NCI-H1436 (cell line): ENCODE results near the gene HEPHL1.

Source experiments
- DNase-seq: peaks from one replicate; lab custom pipeline; 2025; lab: John Stamatoyannopoulos, UW

The HEPHL1 gene

DNA sequence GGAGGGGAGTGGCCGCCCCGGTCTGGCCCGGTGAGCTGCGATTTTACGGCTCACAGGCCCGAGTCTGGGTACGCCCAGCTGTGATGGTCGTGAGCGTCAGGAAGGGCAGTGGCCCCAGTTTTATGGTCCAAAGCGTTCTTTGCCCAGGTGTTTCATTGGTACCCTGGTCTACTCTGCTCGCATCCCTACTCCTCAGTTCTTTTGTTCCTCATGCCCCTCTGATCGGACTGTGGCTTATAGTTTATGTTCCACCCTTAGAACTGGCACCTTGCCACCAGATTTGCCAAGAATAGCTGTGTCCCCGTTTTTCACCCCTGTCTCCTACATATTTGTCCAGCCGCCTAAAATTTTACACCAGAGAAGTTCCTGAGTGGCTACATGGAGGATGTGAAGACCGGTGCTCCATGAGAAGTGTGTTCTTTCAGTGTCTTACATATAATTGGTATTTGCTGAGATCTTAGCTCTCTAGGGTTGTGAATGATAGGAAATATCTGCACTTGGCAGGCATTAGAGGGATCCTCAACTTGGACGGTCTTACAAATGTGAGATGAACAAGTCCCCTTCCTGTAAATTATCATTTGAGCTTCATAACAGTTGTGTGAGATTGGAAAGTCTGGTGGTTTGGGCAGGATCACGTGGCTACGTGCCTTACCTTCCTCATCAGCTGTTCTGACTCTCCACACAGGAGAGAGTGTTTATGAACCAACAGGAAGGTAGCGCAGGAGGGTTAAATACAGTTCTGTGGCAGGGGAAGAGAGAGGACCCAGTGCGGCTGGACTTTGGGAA lies 108.6 kb downstream of the HEPHL1 start:
- DNase-seq: no peak

DNA sequence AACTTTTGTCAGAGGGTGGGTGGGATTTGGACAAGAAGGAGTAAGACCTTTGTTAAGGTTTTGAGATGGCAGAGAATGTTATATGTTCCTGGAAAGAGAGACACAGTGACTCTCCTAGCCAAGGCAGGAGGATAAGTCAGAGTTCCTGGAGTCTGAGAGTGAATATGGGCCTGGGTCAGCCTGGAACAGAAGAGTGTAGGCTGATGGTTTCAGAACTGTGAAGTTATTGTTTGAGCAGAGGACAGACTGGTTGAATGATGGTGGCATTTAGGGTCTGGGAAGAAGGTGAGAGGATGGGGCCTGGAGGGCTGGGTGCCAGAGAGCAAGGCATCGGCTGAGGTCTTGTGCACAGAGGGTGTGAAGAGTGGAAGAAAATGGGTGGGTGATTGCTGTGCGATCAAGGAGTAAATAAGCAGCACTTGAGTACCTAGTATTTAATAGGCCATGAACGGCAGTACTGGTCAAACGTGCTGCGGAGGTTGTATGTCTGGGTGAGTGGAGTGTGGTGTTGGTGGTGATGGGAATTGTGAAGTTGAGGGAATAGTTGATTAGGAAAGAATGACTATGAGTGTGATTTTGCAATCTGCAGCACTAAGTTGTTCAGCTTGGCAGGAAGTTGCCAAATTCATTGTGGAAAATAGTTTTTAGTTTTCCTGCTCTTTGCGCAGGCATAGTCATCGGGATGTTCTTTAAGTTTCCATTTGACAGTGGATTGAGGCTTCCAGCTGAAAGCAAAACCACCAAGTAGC lies 109.3 kb downstream of the HEPHL1 start:
- no peak for DNase-seq

DNA sequence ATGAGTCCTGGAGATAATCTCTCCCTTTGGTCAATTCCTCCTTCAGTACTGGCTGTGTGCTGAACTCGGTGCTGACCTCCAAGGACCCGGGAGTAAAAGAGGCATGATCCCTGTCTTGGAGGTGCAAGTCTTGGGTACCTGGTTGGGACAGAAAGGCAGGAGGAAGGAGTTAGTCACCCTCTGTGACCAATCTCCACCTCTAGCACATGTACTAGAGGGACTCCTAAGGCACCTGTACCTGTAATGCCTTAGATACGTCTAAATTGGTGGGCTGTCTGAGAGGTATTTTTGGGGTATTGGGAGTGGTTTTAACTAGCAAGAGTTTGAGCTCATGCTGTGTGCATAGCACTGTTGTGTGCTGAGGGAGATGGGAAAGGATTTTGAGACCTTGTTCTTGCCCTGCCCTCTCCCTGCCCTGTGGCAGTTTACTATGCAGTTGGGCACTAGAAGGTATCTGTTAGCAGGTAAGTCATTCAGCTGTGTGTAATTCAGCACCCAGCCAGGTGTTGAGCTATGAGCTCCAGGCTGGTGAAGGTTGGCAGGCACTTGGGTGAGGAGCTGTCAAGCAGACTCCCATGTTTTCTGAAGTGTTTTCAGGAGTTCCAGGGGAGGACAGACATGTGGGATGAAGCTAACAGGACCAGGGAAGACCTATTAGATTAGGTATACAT lies 110.0 kb downstream of the HEPHL1 start:
- DNase-seq: no peak

DNA sequence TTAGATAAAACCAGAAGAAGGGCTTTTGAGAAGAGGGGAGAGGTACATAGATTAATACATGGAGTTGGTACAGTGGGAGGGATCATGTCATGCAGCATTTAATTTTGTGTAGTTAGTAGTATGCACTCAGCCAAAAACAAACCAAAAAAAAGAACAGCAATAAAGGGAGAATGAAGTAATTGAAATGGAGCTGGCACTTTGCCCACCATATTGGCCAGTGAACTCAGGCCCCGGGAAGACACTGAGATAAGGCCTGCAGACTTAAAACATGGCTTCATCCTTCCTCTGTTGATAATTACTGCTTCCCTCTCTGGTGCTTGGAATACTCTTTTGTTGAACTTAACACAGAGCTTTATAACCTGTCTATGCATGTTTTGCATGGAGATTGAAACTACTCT lies 110.6 kb downstream of the HEPHL1 start:
- no peak for DNase-seq

DNA sequence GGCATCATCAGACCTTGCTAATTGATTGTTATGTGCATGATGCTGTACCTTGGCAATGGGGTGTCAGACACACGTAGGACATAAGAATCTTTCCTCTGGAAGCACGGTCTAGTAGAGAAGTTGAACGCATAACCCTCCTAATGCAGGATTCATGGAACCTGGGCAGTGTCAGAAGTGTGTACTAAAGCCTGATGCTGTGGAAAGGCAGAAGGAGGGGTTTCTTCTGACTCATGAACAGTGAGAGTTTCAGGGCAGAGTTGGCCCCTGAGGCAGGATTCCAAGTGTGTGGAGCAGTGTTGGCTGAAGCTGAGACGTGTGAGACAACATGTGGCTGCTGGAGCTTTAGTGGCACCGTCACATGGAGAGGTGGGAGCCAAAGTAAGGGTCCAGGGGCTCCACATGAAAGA lies 111.0 kb downstream of the HEPHL1 start:
- DNase-seq: no peak

DNA sequence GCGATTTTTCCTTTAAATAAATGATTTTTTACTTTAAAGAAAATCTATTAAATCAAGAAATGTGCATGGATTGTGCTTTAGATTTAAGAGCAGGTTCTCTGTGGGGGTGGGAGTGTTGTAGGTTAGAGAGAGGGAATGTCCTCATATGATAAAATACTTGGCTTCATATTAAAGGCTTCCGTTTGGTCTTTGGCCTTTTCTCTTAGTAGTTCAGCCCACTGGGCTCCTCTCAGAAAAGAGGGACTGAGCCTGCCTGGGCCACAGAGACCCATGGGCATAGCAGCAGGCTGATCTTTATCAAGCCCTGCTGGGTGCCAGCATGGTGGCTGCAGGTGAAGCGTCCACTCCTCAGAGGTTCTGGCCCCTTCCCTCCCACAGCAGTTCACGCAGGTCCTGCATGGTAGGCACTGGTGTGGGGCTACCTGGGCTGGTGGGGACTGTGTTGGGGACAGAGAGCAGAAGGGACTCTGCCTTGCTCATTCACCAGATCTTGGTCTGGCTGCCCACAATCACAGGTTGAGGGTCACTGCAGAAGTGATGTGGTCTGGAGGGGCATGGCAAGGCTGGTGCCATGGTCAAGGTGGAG lies 111.8 kb downstream of the HEPHL1 start:
- DNase-seq: no peak

DNA sequence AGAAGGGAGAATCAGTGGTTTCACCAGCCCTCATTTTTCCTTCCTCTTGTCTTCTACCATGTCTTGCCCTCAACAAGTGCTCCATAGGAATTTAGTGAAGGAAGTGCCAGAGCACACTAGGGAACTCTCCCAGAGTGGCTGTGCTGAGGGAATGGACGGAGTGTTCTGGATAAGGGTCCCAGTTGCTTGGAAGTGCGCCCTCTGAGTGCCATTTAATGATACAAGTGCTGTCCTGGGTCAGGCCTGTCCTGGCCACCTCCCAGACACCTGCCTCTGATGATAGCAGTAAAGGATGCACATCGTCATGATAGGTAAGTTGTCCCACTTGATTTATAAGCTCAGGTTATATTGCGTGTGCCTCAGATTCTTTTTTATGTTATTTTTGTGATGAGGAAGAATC lies 112.6 kb downstream of the HEPHL1 start:
- no peak for DNase-seq

DNA sequence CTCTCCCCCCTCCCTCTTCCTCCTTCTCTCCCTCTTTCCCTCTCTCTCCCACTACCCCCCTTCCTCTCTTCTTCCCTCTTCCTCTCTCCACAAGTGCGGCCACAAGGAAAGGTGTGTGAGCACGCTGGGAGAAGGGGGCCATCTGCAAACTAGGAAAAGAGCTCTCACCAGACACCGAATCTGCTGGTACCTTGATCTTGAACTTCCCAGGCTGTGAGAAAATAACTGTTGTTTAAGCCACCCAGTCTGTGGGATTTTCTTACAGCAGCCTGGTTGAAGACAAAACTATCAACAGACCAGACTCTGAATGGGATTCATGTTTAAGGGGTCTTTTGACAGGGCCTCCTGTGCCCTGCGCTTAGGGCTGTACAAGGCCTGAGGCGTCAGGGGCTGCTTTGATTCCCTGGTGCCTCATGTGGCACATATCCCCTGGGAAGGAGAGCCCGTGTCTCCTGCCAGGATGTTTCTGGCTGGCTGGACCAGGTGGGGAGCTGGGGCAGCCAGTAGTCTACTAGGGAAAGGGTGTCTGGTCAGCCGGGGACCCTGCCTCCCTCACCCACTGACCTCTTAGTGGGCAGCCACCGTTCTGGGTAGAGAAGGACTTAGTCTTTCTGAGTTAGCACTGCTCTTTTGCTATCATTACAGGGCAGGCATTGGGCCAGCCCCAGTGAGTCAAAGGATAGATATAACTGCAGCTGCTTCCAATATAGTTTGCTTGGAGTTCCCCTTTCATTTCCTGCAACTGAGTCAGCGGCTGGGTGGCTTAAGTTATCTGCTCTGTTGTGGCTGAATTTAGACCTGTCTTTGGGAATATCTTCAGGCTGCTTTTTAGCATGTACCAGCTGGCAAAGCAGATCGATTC lies 113.7 kb downstream of the HEPHL1 start:
- DNase-seq: no peak

DNA sequence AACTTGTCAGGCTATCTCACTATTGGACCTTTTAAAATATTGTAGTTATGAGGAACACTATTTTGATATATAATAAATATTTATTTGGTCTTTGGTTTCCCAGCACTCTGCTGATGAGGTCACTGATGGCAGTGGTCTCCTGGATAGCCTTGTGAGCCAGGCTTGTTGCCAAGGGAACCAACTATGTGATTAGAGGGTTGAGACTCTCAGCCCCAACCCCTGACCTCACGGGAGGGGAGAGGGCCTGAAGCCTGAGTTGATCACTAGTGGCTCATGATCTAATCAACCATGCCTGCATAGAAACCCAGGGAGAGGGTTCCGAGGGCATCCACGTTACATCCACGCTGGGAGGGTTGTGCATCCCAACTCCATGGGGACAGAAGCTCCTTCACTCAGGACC lies 118.3 kb downstream of the HEPHL1 start:
- DNase-seq: no peak

DNA sequence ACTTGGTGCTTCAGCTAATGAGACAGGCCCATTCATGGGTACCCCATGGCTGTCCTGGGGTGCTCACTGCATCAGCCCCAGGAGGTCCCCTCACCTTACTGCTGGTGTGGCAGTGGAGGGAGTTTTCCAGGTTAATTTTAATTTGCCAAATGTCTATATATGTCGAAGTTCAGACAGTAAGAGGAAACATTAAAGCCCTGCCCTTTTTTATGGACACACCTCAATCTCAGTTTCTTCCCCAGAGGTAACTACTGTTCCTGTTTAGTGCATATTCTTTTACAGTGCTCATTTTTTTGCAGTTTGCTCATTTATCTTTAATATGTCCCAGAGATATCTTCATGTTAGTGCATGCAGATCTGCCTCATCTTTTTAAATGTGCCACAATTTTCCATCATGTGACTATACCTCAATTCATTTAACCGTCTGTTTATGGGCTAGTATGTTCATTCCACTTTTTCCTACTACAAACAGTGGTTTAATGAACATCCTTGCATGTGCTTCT lies 119.1 kb downstream of the HEPHL1 start:
- no peak for DNase-seq

DNA sequence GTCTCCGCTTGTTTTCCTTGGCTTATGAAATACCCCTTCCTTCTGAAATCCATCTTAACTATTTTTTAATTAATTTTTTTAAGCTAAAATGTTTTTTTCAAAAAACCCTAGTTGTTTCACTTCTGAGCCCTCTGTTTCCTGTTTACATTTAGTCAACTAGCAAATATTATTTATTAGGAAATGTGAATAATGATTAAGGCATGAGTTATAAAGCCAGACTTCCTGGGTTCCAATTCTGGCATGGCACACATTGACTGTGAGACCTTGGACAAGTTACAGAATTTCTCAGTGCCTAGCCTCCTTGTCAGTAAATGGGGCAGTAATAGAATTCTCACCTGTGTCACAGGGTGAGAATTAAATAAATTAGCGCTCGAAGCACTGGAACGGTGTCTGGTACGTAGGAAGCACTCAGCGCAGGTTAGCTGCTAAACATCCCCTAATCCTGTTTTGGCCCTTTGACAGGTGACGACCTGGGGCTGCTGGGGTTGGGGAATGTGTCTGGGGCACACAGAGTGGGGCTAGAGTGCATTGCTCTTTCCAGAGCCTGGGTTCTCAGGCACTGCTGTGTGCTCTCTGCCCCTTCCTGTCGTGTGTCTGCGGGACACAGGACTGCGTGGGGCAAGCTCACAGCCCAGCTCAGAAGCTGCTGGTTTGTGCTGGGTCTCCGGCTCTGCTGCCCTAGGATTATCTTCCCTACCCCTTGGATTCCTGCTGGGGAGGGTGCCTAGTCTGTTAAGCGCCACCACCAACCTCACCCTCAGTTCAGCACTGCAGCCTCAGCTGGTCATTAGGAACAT lies 120.6 kb downstream of the HEPHL1 start:
- DNase-seq: no peak

DNA sequence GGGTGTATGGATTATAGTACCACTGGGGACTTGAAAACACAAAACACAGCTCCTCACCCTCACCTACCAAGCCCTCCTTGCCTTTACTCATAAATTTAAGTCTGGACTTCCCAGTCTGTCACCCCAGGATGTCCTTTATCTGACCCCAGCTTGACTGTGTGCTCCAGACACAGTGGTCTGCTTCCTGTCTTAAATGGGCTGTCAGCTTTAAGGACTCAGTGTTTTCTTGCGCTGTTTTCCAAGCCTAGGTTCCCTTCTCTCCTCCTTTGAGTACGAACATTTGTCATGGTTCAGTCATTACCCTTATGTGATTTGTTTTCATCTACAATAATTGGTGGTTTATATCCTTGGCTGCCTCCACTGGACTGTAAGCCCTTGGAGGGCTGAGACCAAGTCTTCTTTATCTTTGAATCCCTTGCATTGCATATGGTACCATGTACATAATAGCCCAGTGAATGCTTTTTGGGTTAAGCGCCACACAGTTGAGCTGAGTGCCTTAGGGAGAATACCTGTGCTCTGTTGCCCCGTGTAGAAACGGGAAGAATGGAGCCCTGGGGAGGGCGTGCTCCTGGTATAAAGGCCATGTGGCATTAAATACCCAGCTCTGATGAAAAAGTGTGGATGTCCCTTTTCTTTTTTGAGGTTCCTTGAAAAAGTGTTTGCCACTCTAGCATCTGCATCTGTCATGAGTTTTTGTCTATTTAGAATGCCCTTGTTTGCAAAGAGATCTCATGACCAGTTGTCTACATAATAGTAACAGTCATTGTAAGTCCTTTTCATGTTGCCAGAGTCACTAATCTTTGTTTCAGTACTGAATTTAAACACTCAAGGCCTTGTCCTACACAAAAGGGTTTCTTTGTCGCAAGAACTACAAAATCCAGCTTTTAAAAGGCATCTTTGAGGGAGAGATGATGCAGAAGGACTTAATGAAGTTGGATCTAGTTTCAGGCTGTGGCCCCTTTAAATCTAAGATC lies 121.4 kb downstream of the HEPHL1 start:
- no peak for DNase-seq

DNA sequence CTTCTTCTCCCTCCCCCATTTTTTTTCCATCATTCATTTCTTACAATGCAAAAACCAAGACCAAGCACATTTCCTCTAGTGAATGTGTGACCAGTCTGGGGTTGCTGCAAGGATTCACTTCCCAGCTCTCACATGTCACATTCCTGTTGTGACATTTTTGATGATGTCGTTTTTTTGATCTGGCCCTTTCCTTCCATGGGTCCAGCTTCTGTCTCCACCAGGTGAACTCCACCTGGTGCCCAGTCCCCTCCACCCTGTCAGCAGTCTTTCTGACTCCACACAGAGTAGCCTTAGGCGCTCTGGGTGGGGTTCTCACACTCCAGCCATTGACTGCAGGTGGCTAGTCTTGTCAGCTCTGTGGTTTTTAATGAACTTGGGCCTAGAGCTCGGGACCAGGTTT lies 123.1 kb downstream of the HEPHL1 start:
- no peak for DNase-seq

DNA sequence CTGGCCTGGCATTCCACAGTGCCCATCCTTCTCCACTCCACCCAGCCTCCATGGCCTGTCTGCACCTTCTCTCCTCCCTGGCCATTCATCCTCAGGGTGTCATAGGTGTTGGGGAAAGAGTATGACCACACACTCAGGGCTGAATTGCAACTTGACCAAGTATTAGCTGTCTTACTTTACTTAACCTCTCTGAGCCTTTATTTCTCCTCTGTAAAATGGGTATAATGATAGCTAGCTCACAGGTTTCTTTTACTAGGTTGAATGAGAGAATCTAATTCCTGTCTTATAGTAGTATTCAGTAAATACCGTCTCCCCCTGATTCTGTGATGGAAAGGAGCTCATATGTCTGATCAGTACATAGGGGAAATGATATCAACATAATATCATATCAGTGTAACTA lies 123.5 kb downstream of the HEPHL1 start:
- no peak for DNase-seq

DNA sequence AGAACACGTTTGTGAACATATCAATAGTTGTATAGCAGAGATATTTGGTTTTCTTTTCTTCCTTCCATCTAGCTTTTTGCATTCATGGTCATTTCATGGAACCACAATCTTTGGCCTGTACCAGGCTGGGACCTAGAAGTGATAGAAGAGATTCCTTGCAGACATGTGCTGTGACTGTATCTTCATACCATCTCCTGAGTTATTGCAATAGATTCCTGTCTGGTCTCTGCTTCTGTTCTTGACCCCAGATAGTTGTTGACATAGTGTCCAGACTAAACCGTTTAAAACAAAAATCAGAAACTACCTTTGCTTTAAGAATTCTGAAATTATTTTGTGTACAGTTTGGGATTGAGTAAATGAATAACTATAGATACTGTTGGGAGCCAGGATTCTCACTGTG lies 124.3 kb downstream of the HEPHL1 start:
- DNase-seq: no peak

DNA sequence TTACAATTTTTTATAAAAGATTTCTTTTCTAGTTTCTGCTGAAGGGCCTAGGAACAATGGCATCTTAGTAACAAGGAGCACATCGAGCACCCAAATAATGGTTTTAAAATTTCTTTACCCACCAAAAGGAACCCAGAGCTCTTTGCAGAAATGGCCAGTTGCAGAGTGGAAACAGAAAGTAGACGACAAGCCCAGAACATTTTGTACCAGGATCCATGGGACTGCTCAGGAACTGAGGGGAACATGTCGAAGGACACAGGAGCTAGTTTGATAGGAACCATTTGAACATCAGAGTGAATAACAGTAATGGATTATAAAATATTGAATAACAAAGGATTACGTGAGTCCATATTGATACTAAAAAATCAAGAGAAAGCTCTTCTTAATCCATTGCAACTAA lies 124.8 kb downstream of the HEPHL1 start:
- DNase-seq: no peak

DNA sequence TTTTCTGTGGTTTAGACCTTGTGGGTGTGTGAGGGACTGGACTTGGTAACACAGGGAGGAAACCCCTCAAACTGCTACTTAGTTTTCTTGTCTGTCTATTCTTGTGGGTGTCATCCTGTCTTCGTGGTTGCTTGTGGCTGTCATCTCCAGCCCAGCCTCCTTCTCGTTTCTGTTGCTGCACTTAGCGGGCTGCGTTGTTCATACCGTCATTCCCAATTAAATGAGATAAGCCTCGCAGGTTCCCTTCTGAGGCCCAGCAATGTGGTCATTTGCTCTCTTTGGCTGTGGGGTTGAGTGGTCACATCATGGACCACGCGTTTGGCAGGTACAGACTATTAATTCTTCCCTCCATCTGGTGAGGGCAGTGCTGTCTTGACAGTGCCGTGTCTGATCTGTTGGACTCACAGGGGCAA lies 126.3 kb downstream of the HEPHL1 start:
- no peak for DNase-seq

DNA sequence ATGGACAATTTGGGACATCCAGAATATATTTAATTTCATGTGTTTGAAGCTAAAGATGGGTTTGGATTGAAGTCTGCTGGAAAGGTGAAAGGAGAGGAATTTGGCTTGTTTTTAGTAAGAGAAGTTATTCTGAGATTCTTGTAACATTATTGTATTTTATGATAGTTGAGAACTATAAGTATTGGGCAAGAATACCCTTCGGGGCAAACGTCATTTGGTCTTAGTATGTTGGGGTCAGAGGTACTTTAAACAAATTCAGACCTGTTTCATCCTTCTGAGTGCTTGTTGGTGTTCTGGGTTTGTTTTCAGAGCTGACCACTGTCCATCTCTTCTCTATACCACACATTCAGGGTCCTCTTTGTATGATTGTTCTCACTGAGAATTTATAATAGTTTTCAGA lies 127.0 kb downstream of the HEPHL1 start:
- DNase-seq: no peak

DNA sequence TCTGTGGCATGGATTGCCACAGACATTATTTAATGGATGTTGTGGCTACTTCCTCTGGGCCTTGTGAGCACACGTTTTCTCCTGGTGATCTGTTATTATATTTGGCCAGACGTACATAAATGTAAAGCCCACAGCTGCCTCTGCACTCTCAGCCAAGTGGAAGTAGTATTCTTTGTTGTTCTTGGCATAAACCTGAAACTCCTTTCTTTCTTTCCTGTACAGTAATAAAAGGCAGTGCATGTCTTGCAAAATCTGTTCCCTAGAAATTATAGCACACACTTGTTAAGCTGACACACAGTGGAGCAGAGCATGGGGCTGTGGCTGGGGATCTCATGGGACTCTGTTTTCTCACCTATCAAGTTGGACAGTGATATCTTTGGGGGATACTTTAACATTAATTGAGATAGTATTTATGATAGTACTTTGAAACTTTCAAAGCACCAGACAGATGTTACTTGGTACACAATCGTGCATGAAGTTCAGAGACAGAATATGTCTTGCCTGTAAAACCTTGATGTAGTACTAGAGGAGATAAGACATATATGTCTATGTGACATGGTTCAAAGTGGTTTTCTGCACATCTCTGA lies 128.4 kb downstream of the HEPHL1 start:
- DNase-seq: no peak
